ENCODE data around the gene SAFB.

SAFB gene

GRCh38 chr19:5628919-5629481, 6.1 kb downstream of the SAFB start:
- no peak for DNase-seq

DNA sequence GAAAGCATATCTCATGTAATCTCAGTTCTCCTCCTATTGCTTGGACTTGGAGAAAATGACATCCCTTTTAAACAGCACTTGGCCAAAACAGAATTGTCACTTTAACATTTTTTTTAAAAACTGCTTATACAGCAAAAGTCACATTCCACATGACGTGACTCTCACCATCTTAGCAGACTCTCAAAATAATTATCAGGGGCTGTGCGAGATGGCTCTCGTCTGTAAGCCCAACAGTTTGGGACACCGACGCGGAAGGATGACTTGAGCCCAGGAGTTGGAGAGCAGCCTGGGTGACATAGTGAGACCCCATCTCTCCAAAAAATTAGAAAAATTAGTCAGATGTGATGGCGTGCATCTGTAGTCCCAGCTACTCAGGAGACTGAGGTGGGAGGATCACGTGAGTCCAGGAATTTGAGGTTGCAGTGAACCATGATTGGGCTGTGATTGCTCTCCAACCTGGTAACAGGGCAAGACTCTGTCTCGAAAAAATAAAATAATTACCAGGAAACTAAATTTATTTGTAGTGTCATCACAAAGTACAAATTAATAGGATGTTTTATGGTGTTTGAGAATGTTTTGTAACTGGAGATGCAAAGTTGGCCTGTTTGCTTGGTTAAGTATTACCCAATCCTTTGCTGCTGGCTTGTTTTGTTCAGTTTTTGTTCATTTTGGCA, 8.8 kb downstream of the SAFB start:
- no peak for DNase-seq

GRCh38 chr19:5632241-5632612, 9.3 kb downstream of the SAFB start:
- DNase-seq: no peak

- DNase-seq: no peak
These were observed 9.8 kb downstream of the SAFB start for GRCh38 chr19:5632657-5633056.

GRCh38 chr19:5635427-5635826, 12.5 kb downstream of the SAFB start:
- no peak for DNase-seq

DNA sequence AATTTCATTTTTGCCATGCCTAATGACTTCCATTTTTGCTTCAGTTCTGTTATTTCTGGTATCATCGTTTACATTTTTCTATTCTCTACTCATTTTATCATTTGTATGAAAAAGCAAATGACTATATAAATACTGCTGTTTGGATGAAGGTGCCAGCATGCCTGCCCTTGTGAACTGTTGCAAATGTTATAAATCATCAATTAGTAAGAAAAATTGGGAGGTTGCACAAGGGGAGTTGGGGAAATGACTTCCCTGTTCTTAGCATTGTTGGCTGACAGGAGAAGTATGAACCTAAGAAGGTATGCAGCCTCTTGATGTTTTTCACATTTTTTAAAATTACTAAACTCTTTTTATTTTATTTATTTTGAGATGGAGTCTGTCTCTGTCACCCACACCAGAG, 15.1 kb downstream of the SAFB start:
- no peak for DNase-seq

DNA sequence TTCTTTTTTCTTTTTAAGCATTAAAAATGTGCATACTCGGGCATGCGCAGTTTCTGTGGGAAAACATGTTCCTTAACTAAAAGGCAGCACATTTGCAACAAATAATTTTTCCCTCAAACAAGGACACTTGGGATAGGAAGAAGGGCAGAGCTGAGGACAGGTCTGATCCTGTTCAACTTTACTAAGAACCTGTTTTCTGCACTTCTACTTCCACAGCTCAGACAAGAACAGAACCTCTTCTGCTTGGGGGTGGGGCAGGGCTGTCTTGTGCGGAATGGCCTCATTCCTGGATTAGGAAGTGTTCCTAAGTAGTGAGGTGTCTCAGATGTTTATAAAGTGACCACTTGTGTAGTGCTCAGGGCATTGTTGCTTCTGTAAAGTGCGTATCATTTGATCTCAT, 18.3 kb downstream of the SAFB start:
- no peak for DNase-seq

DNA sequence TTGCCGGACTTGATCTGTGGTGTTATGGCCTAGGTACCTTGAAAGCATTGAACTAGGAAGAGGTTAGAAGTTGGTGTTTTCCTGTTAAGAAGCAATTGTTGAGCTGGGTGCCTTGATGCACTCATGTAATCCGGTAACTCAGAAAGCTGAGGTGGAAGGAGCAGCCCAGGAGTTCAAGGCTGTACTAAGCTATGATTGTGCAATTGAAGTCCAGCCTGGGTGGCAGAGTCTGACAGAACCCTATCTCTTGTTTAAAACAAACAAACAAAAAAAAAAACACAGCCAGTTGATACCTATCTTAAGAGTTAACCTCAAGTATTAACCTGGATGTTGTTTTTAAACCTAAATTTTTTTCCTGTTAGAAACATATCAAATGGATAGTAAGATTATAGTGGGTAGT, 19.3 kb downstream of the SAFB start:
- no peak for DNase-seq

- no peak for DNase-seq
These were observed 20.2 kb downstream of the SAFB start for GRCh38 chr19:5643060-5643459.

GRCh38 chr19:5644037-5644436, 21.2 kb downstream of the SAFB start:
- DNase-seq: no peak

GRCh38 chr19:5645409-5645808, 22.5 kb downstream of the SAFB start:
- peak; percentile 13 for DNase-seq

GRCh38 chr19:5646703-5647102, 23.8 kb downstream of the SAFB start:
- no peak for DNase-seq

- no peak for DNase-seq
These were observed 25.6 kb downstream of the SAFB start for GRCh38 chr19:5648464-5648863.

DNA sequence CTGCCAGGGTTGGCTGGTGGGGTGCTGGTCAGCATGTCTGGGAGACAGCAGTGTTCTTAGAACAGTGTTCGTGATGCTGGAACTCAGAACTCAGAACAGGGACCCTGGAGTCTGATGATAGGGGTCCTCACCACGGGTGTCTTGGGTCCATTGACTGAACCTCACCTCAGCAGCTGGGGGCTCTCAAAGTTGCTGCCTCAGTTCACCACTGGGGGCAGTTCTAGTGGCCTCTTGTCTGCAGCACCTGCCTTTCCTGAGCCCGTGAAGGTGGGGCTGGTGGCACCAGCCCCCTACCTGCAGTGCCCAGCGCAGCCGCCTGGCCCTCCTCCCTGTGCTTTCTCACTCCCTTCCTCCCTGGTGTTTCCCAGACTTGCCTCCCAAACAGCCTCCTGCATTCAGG, 28.5 kb downstream of the SAFB start:
- DNase-seq: no peak

DNA sequence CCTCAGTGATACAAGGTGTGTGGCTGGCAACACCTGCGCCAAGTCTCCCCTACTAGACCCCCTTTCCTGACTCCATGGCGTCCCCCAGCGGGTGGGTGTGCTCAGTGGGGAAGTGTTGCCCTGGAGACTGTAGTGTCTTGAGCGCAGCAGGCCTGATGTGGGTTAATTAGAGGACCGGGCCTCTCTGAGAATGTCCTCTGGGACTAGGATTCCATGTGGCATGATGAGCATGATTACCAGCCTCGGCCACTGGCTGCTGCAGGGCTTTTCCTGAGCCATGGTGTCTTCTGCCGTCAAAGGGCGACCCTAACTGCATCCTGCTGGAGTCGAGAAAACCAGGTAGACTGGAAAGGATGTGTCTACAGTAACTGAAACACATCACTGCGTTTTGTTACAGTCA, 29.4 kb downstream of the SAFB start:
- no peak for DNase-seq

- no peak for DNase-seq
These were observed 32.0 kb downstream of the SAFB start for GRCh38 chr19:5654931-5655330.

- no peak for DNase-seq
These were observed 32.5 kb downstream of the SAFB start for GRCh38 chr19:5655412-5655811.

DNA sequence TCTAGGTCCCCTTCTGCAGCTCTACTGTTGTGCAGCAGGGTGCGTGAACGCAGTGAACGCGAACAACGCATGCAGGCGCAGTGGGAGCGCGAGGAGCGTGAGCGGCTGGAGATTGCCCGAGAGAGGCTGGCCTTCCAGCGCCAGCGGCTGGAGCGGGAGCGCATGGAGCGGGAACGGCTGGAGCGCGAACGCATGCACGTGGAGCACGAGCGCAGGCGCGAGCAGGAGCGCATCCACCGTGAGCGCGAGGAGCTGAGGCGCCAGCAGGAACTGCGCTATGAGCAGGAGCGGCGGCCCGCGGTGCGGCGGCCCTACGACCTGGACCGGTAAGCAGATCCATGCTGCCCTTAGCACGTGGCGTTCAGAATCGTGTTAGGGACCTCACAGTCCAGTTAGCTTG, 38.6 kb downstream of the SAFB start:
- DNase-seq: no peak

- DNase-seq: no peak
These were observed 41.0 kb downstream of the SAFB start for GRCh38 chr19:5663904-5664303.

- no peak for DNase-seq
These were observed 41.6 kb downstream of the SAFB start for GRCh38 chr19:5664515-5664914.

DNA sequence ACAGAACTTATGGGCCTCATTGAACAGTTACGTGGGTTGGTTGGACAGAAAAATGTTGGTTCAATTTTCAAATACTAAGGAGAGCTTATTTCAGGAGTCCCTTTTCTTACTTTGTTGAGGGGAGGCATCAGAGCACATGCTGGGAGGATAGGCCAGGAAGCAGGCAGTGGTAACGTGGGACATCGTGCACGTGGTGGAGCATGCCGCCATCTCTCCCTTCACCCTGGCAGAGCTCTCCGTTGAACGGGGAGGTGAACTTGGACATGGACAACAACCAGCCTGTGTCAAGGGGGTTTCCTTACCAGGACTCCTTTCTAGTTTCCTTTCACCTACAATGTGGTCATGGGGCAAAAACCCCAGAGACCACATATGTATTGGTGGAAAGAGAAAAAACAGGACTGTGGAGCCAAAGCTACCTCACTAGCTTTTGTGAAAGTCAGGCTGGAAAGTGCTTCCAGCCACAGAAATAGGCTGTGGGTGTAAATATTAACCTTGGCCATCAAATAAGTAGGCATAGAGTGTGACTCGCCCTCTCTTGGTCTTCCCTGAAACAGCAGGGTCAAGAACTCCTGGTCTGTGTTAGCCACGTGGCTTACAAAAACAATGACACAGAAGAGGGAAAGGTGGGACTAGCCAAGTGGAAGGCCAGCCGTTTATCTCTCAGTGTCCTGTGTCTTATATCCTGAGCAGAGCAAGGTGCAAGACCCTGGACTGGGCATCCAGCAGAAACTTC, 43.1 kb downstream of the SAFB start:
- DNase-seq: no peak

- DNase-seq: no peak
These were observed 44.2 kb downstream of the SAFB start for GRCh38 chr19:5666921-5667610.

DNA sequence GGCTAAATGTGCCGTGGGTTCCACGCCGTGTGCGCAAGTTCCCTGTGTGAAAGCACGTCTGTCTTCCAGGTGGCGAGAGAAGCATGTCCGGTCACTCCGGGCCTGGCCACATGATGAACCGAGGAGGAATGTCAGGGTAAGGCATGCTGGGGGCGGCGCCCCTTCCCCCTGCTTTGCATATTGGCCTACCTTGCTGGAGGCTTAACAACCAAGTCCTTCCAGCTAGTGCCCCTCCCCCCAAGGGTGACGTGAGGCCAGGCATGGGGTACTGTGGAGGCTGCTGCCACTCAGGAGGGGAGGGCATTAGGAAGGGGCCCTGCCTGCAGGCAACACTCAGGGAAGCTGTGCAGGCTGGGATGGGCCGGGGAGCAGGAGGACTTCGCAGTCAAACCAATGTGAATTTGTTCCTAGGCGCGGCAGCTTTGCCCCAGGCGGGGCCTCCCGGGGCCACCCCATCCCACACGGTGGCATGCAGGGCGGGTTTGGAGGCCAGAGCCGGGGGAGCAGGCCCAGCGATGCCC, 44.9 kb downstream of the SAFB start:
- no peak for DNase-seq

DNA sequence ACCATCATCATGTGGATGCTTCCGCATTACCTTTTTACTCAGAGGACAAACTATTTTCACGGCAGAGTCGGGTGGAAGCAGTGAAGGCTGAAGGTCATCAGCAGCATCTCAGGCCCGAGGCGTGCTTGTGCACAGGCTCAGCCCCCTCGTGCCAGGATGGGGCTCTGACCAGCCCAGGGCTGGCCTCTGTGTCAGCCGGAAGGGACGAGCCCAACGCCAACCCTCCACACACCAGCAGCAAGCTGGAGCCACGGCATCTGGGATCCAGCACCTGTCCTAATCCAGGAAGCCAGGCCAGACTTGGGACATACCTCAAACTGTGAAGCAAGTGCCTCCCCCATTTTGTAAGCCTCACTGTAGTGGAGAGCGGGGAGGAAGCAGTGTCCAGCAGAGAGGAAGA, 46.3 kb downstream of the SAFB start:
- no peak for DNase-seq
